ENCODE data around the gene KCND1.

Gene KCND1

GRCh38 chrX:48974574-48974973 is 2.9 kb upstream of the KCND1 start:
- DNase-seq (ENCODE audit: low read depth in 2 of 2), result no peak

GRCh38 chrX:48974033-48974432 is 2.4 kb upstream of the KCND1 start:
- no peak for DNase-seq (ENCODE audit: low read depth in 2 of 2)

GRCh38 chrX:48972220-48973164 is 848 bp upstream of the KCND1 start:
- DNase-seq (ENCODE audit: low read depth in 2 of 2), result peak in 1 of 2 donors; percentile 5

GRCh38 chrX:48969471-48969870 is 2.2 kb downstream of the KCND1 start:
- no peak for DNase-seq (ENCODE audit: low read depth in 2 of 2)

- no peak for DNase-seq (ENCODE audit: low read depth in 2 of 2)
These were observed 3.3 kb downstream of the KCND1 start for GRCh38 chrX:48968377-48968776.

GRCh38 chrX:48966796-48967579 is 4.7 kb downstream of the KCND1 start:
- no peak for DNase-seq (ENCODE audit: low read depth in 2 of 2)

GRCh38 chrX:48965959-48966358 is 5.7 kb downstream of the KCND1 start:
- no peak for DNase-seq (ENCODE audit: low read depth in 2 of 2)

- DNase-seq (ENCODE audit: low read depth in 2 of 2), result no peak
These were observed 10.0 kb downstream of the KCND1 start for GRCh38 chrX:48961585-48962091.

- no peak for DNase-seq (ENCODE audit: low read depth in 2 of 2)
These were observed 11.4 kb downstream of the KCND1 start for GRCh38 chrX:48960291-48960690.

- DNase-seq (ENCODE audit: low read depth in 2 of 2), result no peak
These were observed 13.0 kb downstream of the KCND1 start for GRCh38 chrX:48958635-48959094.

- DNase-seq (ENCODE audit: low read depth in 2 of 2), result peak; percentile 82 to 85
These were observed 13.6 kb downstream of the KCND1 start for GRCh38 chrX:48957827-48958634.

- peak; percentile 60 to 64 for DNase-seq (ENCODE audit: low read depth in 2 of 2)
These were observed 14.2 kb downstream of the KCND1 start, which contains the start of gene OTUD5 for GRCh38 chrX:48957477-48957826. Gene OTUD5 (minus strand): TSS chrX:48957607. CDS start chrX:48957570, 37 bp downstream.

GRCh38 chrX:48956728-48957414 is 14.8 kb downstream of the KCND1 start:
- no peak for DNase-seq (ENCODE audit: low read depth in 2 of 2)

- no peak for DNase-seq (ENCODE audit: low read depth in 2 of 2)
These were observed 23.1 kb downstream of the KCND1 start for GRCh38 chrX:48948589-48948988.

GRCh38 chrX:48945517-48946348 is 25.9 kb downstream of the KCND1 start:
- DNase-seq (ENCODE audit: low read depth in 2 of 2), result no peak

- no peak for DNase-seq (ENCODE audit: low read depth in 2 of 2)
These were observed 28.7 kb downstream of the KCND1 start for GRCh38 chrX:48942895-48943294.

GRCh38 chrX:48940404-48940955 is 31.2 kb downstream of the KCND1 start:
- DNase-seq (ENCODE audit: low read depth in 2 of 2), result no peak

- no peak for DNase-seq (ENCODE audit: low read depth in 2 of 2)
These were observed 32.0 kb downstream of the KCND1 start for GRCh38 chrX:48939524-48940228.
